Subcutaneous abdominal adipose tissue (tissue), 5 donors: ENCODE results near the gene ADD3.

Source experiments
- H3K27ac ChIP-seq: one replicate; pipeline ENCODE4 v1.7.0; 2013; ENCODE audit warnings: low read depth, mild to moderate bottlenecking, inconsistent platforms, low read length, moderate library complexity
- H3K27me3 ChIP-seq, 5 donors: one replicate each; pipeline ENCODE4 v1.7.0; 2013; ENCODE audit warnings: low read length in 5 of 5, inconsistent platforms in 1 of 5; ENCODE audit not compliant: control insufficient read depth in 5 of 5, insufficient read depth in 4 of 5
- H3K36me3 ChIP-seq, 5 donors: one replicate each; pipeline ENCODE4 v1.7.0; 2013; ENCODE audit warnings: low read length in 5 of 5; ENCODE audit not compliant: control insufficient read depth in 5 of 5, insufficient read depth in 5 of 5
- H3K4me1 ChIP-seq, 5 donors: one replicate each; pipeline ENCODE4 v1.7.0; 2013; ENCODE audit warnings: low read length in 5 of 5, mild to moderate bottlenecking in 3 of 5, moderate library complexity in 1 of 5; ENCODE audit not compliant: control insufficient read depth in 5 of 5, insufficient read depth in 5 of 5
- H3K4me3 ChIP-seq, 5 donors: one replicate each; pipeline ENCODE4 v1.7.0; 2013; ENCODE audit warnings: low read length in 5 of 5, low read depth in 1 of 5
- H3K9ac ChIP-seq, 5 donors: one replicate each; pipeline ENCODE4 v1.7.0; 2013; ENCODE audit warnings: low read length in 5 of 5, mild to moderate bottlenecking in 4 of 5, moderate library complexity in 3 of 5
- H3K9me3 ChIP-seq, 5 donors: one replicate each; pipeline ENCODE4 v1.7.0; 2013; ENCODE audit warnings: low read length in 5 of 5; ENCODE audit not compliant: control insufficient read depth in 5 of 5
- donor health status: healthy.
- donor health status: healthy.
- donor health status: healthy.
- donor health status: healthy.
- donor health status: healthy.

ADD3 gene

DNA sequence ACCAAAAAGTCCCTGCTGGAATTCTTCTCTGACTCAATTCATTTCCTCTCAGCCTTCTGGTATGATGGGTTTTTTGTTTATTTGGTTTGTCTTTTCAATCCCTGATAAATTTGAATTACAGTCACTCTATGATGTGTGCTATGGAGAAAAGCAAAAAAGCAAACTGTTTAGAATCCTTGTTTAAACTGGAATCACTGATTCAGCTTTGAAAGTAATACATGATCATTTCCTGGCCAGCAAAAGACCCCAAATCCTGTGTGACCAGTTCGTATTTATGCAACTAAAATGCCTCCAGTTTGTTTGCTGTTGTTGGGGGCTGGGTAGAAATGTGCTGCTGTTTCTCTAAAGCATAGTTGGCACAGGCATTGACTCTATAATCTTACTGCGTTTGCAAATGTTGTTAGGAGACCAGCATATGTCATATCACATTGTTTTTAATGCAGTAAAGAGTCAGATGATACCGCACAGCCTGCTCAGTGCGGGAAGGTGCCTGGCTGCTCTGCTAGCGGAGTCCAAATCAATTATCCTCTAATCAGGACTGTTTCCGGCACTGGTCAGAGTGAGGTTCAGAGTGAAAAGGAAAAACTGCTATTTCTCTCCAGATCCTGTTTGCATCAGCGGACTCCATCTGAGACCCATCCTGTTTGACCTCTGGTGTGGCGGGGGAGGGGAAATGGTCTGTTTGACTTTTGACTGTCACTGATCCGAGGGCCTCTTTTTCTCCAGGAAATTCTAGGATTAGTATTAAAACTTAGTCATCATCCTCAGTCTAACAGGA lies 40.6 kb upstream of the ADD3 start:
- no peaks in the 10 kb centered on the region for H3K36me3 ChIP-seq
- H3K27me3 ChIP-seq = no peaks in the 10 kb centered on the region
- H3K9ac ChIP-seq = no peak overlapping the region
- H3K4me1 ChIP-seq = peaks cover 7 to 26% (median 20%) of the 10 kb centered on the region in 5 donors
- no peaks in the 10 kb centered on the region for H3K9me3 ChIP-seq
- H3K27ac ChIP-seq = no peak overlapping the region
- no peak overlapping the region for H3K4me3 ChIP-seq

GRCh38 chr10:109967739-109968088 lies 40.1 kb upstream of the ADD3 start:
- Histone ChIP-seq H3K36me3 (no peaks in the 10 kb centered on the region), H3K27ac (no peak overlapping the region), H3K9ac (no peak overlapping the region), H3K4me3 (no peak overlapping the region), H3K4me1 (peaks cover 7 to 26% (median 20%) of the 10 kb centered on the region in 5 donors), H3K27me3 (no peaks in the 10 kb centered on the region), H3K9me3 (no peaks in the 10 kb centered on the region)

DNA sequence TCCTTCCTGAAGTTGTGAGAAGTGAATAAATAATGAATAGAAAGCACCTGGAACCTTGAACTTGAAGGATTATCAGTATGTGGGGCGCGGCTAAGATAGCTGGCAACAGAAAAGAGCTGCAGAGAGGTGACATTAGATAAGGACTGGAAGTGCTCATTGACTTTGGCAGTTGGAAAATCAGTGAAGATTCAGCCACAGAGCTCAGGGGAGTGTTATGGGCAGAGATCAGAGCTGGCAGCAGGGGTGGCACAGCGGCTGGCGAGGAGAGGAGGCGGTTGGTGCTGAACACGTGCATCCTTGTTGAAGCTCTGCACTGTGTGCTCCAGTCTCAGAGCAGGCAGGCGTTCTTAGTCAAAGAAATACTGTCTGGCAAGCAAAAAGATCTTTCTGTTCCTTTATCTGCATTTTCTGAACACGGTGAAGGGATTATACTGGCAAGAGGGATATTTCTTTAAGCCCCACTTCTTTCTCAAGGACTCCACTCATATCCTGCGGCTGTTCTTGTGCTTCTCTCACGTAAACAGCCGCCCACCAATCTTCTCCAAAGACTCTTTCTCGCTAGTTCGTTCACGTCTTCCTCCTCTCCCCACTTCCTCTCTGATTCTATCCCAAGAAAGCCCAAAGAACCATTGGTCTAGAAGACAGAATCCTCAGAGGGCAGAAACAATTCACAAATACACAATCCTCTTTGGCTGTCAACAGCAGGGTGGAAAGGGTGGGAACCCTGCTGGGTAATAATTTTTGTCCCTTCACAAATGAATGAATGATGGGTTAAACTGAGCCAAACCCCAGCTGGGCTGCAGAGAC lies 38.6 kb upstream of the ADD3 start:
- Histone ChIP-seq H3K27ac (no peak overlapping the region), H3K27me3 (no peaks in the 10 kb centered on the region), H3K4me1 (peaks cover 7 to 26% (median 20%) of the 10 kb centered on the region in 5 donors), H3K4me3 (peak overlapping the region in 1 of 5 donors; percentile 4), H3K9ac (no peak overlapping the region), H3K9me3 (no peaks in the 10 kb centered on the region), H3K36me3 (no peaks in the 10 kb centered on the region)

- Histone ChIP-seq H3K9ac (no peak overlapping the region), H3K4me1 (peaks cover 7 to 26% (median 20%) of the 10 kb centered on the region in 5 donors), H3K27me3 (no peaks in the 10 kb centered on the region), H3K4me3 (no peak overlapping the region), H3K27ac (no peak overlapping the region), H3K36me3 (no peaks in the 10 kb centered on the region), H3K9me3 (no peaks in the 10 kb centered on the region)
Observed at GRCh38 chr10:109969760-109970346, 37.9 kb upstream of the ADD3 start.

DNA sequence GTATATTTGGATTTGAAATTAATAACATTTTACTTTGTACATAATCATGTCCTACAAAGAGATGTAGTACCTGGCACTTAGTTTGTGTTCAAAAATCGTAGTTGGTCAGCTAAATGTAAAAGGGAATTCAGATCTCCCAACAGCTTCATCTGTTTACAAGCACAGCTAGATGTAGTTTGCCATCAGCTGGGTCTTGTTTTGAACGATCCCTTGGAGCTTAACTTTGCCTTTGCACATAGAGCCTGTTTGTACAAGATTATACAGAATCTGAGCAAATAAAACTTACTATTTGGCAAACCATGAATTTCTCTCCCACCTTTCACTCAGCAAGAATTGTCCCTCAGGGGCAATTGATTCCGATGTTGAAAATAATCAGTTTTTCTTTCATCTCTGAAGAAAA lies 36.1 kb upstream of the ADD3 start:
- peaks cover 3 to 19% (median 17%) of the 10 kb centered on the region in 5 donors for H3K4me1 ChIP-seq
- H3K9ac ChIP-seq = no peak overlapping the region
- H3K27me3 ChIP-seq = no peaks in the 10 kb centered on the region
- H3K27ac ChIP-seq = no peak overlapping the region
- no peak overlapping the region for H3K4me3 ChIP-seq
- H3K9me3 ChIP-seq = no peaks in the 10 kb centered on the region
- no peaks in the 10 kb centered on the region for H3K36me3 ChIP-seq

- no peaks in the 10 kb centered on the region for H3K36me3 ChIP-seq
- no peak overlapping the region for H3K4me3 ChIP-seq
- H3K4me1 ChIP-seq = peaks cover 0 to 19% (median 16%) of the 10 kb centered on the region in 5 donors
Observed at GRCh38 chr10:109972372-109973001, 35.3 kb upstream of the ADD3 start.

GRCh38 chr10:109973326-109973829 lies 34.4 kb upstream of the ADD3 start:
- H3K9ac ChIP-seq = no peak overlapping the region
- no peaks in the 10 kb centered on the region for H3K27me3 ChIP-seq
- H3K27ac ChIP-seq = no peak overlapping the region
- H3K9me3 ChIP-seq = no peaks in the 10 kb centered on the region
- H3K36me3 ChIP-seq = no peaks in the 10 kb centered on the region
- peaks cover 0 to 27% (median 24%) of the 10 kb centered on the region in 5 donors for H3K4me1 ChIP-seq
- H3K4me3 ChIP-seq = no peak overlapping the region

More at GRCh38 chr10:109972372-109973001, 35.3 kb upstream of the ADD3 start:
- Histone ChIP-seq H3K9ac (no peak overlapping the region), H3K27me3 (no peaks in the 10 kb centered on the region), H3K9me3 (no peaks in the 10 kb centered on the region), H3K27ac (no peak overlapping the region)

DNA sequence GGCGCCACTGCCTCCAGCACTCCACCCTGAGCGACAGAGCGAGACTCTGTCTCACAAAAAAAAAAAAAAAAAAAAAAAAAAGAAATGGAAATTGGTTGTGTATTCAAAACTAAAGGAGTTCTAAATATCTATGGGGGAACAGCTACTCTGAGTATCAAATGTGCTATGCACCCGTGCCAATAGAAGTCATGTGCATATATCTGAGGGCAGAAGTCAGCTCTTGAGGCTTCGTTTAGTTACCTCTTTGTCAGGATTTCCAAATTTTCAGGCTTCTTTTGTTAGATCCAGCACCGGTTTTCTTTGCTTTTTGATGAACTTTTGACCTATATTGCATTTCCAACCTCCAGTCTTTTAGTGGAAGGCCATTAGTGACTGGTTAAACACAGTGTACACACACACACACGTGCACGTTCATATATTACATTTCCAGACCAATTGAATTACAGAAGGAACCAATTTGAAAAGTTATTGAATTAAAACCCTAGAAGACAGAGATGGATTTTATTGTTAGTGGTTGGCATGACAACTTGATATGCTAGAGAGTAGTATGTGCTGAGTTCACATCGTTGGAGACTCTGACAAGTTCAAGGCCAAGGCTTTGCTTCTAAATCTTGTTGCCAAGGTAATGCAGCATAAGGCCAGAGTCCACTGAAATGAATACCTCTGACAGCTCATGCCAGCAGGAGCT lies 33.1 kb upstream of the ADD3 start:
- Histone ChIP-seq H3K9me3 (no peaks in the 10 kb centered on the region), H3K4me3 (no peak overlapping the region), H3K36me3 (no peaks in the 10 kb centered on the region), H3K27ac (no peak overlapping the region), H3K4me1 (peaks cover 0 to 32% (median 26%) of the 10 kb centered on the region in 5 donors), H3K9ac (no peak overlapping the region), H3K27me3 (no peaks in the 10 kb centered on the region)
